Liver (tissue), 9 donors: Measurements from ENCODE around the gene PCDHB3. TPM values are rescaled to one million over a fixed set of nuclear protein-coding genes. Genes with fewer than 3 reads are reported as not detected.
A peak's percentile ranks its signal among the peaks of the same experiment; 100 is the strongest.

Source experiments
- DNase-seq: peaks from one replicate; pipeline ENCODE4 v3.0.0-alpha.2; 2017; ENCODE audit warnings: low spot score
- H3K27ac ChIP-seq, 2 donors: one replicate each; pipeline ENCODE4 v1.7.0; 2013; ENCODE audit warnings: inconsistent platforms in 2 of 2, low read length in 2 of 2, control low read depth in 1 of 2, low read depth in 1 of 2, mild to moderate bottlenecking in 1 of 2
- H3K27me3 ChIP-seq, 4 donors: one replicate each; pipeline versions ENCODE4 v1.6.1 to v1.7.0; 2013; ENCODE audit warnings: low read length in 3 of 4, inconsistent platforms in 1 of 4, mild to moderate bottlenecking in 1 of 4, moderate library complexity in 1 of 4; ENCODE audit not compliant: control insufficient read depth in 4 of 4, insufficient read depth in 4 of 4
- H3K36me3 ChIP-seq, 4 donors: one replicate each; pipeline versions ENCODE4 v1.6.1 to v1.7.0; 2013; ENCODE audit warnings: low read length in 3 of 4, mild to moderate bottlenecking in 3 of 4, low read depth in 1 of 4, moderate library complexity in 1 of 4; ENCODE audit not compliant: control insufficient read depth in 4 of 4, insufficient read depth in 3 of 4
- H3K4me1 ChIP-seq, 4 donors: one replicate each; pipeline versions ENCODE4 v1.6.1 to v1.7.0; 2013; ENCODE audit warnings: low read length in 3 of 4, mild to moderate bottlenecking in 3 of 4, moderate library complexity in 1 of 4; ENCODE audit not compliant: control insufficient read depth in 4 of 4, insufficient read depth in 4 of 4
- H3K4me3 ChIP-seq, 3 donors: one replicate each; pipeline versions ENCODE4 v1.6.1 to v1.7.0; 2013; ENCODE audit warnings: low read length in 3 of 3, control low read depth in 1 of 3, low read depth in 1 of 3, mild to moderate bottlenecking in 1 of 3
- H3K9ac ChIP-seq, 2 donors: one replicate each; pipeline ENCODE4 v1.7.0; 2013; ENCODE audit warnings: low read length in 2 of 2, mild to moderate bottlenecking in 2 of 2, moderate library complexity in 2 of 2, control low read depth in 1 of 2, low read depth in 1 of 2
- H3K9me3 ChIP-seq, 4 donors: one replicate each; pipeline versions ENCODE4 v1.6.1 to v1.7.0; 2013; ENCODE audit warnings: low read length in 3 of 4; ENCODE audit not compliant: control insufficient read depth in 4 of 4
- ATF3 ChIP-seq: IDR thresholded peaks from 2 replicates; pipeline ENCODE4 v1.6.1; 2016; ENCODE audit warnings: antibody characterized with exemption
- EGR1 ChIP-seq, 2 donors: IDR thresholded peaks; 2 replicates each; pipeline ENCODE4 v1.6.1; 2016 to 2018; ENCODE audit warnings: antibody characterized with exemption in 2 of 2, low read depth in 2 of 2
- FOXA1 ChIP-seq: IDR thresholded peaks from 2 replicates; pipeline ENCODE4 v1.6.1; 2016; ENCODE audit warnings: antibody characterized with exemption
- FOXA2 ChIP-seq: IDR thresholded peaks from 2 replicates; pipeline ENCODE4 v1.6.1; 2016; ENCODE audit warnings: antibody characterized with exemption
- GABPA ChIP-seq, 2 donors: IDR thresholded peaks in 1 of 2; conservative IDR thresholded peaks in 1 of 2; 2 replicates each; pipeline ENCODE4 v1.6.1; 2016; ENCODE audit warnings: antibody characterized with exemption in 2 of 2, mild to moderate bottlenecking in 1 of 2, moderate library complexity in 1 of 2
- HNF4A ChIP-seq, 2 donors: conservative IDR thresholded peaks; 2 replicates each; pipeline ENCODE4 v1.6.1; 2016; ENCODE audit warnings: antibody characterized with exemption in 2 of 2, mild to moderate bottlenecking in 2 of 2
- HNF4G ChIP-seq: IDR thresholded peaks from 2 replicates; pipeline ENCODE4 v1.6.1; 2016; ENCODE audit warnings: antibody characterized with exemption
- JUND ChIP-seq, 2 donors: IDR thresholded peaks; 2 replicates each; pipeline ENCODE4 v1.6.1; 2016; ENCODE audit warnings: antibody characterized with exemption in 2 of 2
- MAX ChIP-seq: IDR thresholded peaks from 2 replicates; pipeline ENCODE4 v1.6.1; 2016; ENCODE audit warnings: antibody characterized with exemption
- NR2F2 ChIP-seq: IDR thresholded peaks from 2 replicates; pipeline ENCODE4 v1.6.1; 2016; ENCODE audit warnings: antibody characterized with exemption
- RAD21 ChIP-seq, 2 donors: IDR thresholded peaks; 2 replicates each; pipeline ENCODE4 v1.6.1; 2016; ENCODE audit warnings: antibody characterized with exemption in 2 of 2, mild to moderate bottlenecking in 2 of 2
- RXRA ChIP-seq, 2 donors: IDR thresholded peaks; 2 replicates each; pipeline ENCODE4 v1.6.1; 2017 to 2018; ENCODE audit warnings: antibody characterized with exemption in 2 of 2, mild to moderate bottlenecking in 1 of 2
- SP1 ChIP-seq: IDR thresholded peaks from 2 replicates; pipeline ENCODE4 v1.6.1; 2018; ENCODE audit warnings: antibody characterized with exemption, mild to moderate bottlenecking
- TAF1 ChIP-seq: conservative IDR thresholded peaks from 2 replicates; pipeline ENCODE4 v1.6.1; 2016; ENCODE audit warnings: antibody characterized with exemption, mild to moderate bottlenecking
- YY1 ChIP-seq: IDR thresholded peaks from 2 replicates; pipeline ENCODE4 v1.6.1; 2016; ENCODE audit warnings: antibody characterized with exemption, mild to moderate bottlenecking
- WGBS: extraction: QIAGEN DNeasy Blood & Tissue Kit; methylation state at CpG from one replicate; pipeline ENCODE4 v1.1.7; 2013; 5-methylcytosine and 5-hydroxymethylcytosine counted together
- polyA plus RNA-seq, 2 donors: library from polyadenylated mRNA; stranded (reverse) in 1 of 2; unstranded in 1 of 2; fragments of 200-250 nt in 1 of 2; fragments of >200 nt in 1 of 2; fragmentation: Nextera tagmentation in 1 of 2; extraction: Ambion mirVana in 1 of 2; gene quantifications; one replicate each; pipeline versions ENCODE4 v1.2.1 to v1.2.3, GENCODE V29; 2013 to 2015
- total RNA-seq, 2 donors: library from RNA; depleted of rRNA; stranded (reverse); fragments of >200 nt; gene quantifications; one replicate each; pipeline ENCODE4 v1.2.3, GENCODE V29; 2014
- TF ChIP-seq, protein P1 (sequence below): IDR thresholded peaks from 2 replicates; pipeline ENCODE4 v1.6.1; 2016; ENCODE audit warnings: antibody characterized with exemption
- TF ChIP-seq, protein P2 (sequence below): IDR thresholded peaks from 2 replicates; pipeline ENCODE4 v1.6.1; 2016; ENCODE audit warnings: antibody characterized with exemption, mild to moderate bottlenecking
- TF ChIP-seq, protein P3 (sequence below): fragments of 150-350 bp; IDR thresholded peaks from 2 replicates; pipeline ENCODE4 v1.5.1; 2017; ENCODE audit warnings: improper control_type of control experiment, low read depth, low read length; ENCODE audit not compliant: missing input control
- donor health status: healthy.
- donor health status: healthy.
- donor health status: healthy.
- donor health status: healthy.
- donor health status: healthy.

PCDHB3 gene
- total and polyA plus RNA-seq, 4 donors, result 0.08 to 0.09 (median 0.09) TPM; not detected in 1

GRCh38 chr5:141127305-141127704, 27.0 kb downstream of the PCDHB3 start:
- Histone ChIP-seq H3K27me3 (no peaks in the 10 kb centered on the region), H3K9ac (no peak overlapping the region), H3K27ac (no peak overlapping the region), H3K4me3 (no peak overlapping the region), H3K4me1 (no peaks in the 10 kb centered on the region), H3K9me3 (peaks cover 0 to 7% (median 5%) of the 10 kb centered on the region in 4 donors), H3K36me3 (no peaks in the 10 kb centered on the region)
- 85% methylated on average over 1 of the region's 1 CpG for WGBS
- TF ChIP-seq TAF1, result no peak
- TF ChIP-seq RXRA (IDR thresholded peaks at IDR 0.05), result no peak
- DNase-seq, result no peak

DNA sequence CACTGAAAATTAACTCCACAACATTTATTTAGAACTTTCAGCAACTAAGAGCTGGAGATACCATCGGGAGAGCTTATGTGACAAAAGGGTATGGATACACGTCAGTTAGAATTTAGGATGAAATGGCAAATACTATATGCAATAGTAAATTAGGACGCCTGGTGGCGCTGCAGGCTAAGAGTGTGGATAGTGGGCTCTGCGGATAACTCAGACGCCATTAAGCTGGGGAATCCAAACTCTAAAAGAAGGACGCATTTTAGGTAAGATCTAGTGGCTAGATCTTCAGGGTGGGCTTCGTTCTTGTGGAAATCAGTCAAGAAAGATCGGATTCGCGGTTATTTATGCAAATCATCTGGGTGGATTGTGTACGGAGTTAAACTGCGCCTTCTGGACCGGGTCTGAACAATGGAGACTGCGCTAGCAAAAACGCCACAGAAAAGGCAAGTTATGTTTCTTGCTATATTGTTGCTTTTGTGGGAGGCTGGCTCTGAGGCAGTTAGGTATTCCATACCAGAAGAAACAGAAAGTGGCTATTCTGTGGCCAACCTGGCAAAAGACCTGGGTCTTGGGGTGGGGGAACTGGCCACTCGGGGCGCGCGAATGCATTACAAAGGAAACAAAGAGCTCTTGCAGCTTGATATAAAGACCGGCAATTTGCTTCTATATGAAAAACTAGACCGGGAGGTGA, 34.9 kb downstream of the PCDHB3 start, which contains the start of gene PCDHB5:
Gene PCDHB5, plus strand, starts transcription at position 177 of the 688 bp plus-strand sequence. Its CDS starts 229 bp downstream, at position 406.
- H3K36me3 ChIP-seq, result no peaks in the 10 kb centered on the region
- no peak for DNase-seq
- WGBS, result 19% methylated on average over 22 of the region's 22 CpGs
- peaks cover 0 to 7% (median 0%) of the 10 kb centered on the region in 4 donors for H3K27me3 ChIP-seq
- H3K9me3 ChIP-seq, result peaks cover 4 to 30% (median 15%) of the 10 kb centered on the region in 4 donors
- H3K4me1 ChIP-seq, result no peaks in the 10 kb centered on the region
- H3K27ac ChIP-seq, result no peak within 1 kb of the TSS
- TF ChIP-seq, protein P1, sequence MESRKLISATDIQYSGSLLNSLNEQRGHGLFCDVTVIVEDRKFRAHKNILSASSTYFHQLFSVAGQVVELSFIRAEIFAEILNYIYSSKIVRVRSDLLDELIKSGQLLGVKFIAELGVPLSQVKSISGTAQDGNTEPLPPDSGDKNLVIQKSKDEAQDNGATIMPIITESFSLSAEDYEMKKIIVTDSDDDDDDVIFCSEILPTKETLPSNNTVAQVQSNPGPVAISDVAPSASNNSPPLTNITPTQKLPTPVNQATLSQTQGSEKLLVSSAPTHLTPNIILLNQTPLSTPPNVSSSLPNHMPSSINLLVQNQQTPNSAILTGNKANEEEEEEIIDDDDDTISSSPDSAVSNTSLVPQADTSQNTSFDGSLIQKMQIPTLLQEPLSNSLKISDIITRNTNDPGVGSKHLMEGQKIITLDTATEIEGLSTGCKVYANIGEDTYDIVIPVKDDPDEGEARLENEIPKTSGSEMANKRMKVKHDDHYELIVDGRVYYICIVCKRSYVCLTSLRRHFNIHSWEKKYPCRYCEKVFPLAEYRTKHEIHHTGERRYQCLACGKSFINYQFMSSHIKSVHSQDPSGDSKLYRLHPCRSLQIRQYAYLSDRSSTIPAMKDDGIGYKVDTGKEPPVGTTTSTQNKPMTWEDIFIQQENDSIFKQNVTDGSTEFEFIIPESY, result no peak
- TF ChIP-seq FOXA1, result no peak
- TF ChIP-seq FOXA2, result no peak
- no peak for TF ChIP-seq RXRA (IDR thresholded peaks at IDR 0.05)
- no peak for TF ChIP-seq SP1
- TF ChIP-seq, protein P2, sequence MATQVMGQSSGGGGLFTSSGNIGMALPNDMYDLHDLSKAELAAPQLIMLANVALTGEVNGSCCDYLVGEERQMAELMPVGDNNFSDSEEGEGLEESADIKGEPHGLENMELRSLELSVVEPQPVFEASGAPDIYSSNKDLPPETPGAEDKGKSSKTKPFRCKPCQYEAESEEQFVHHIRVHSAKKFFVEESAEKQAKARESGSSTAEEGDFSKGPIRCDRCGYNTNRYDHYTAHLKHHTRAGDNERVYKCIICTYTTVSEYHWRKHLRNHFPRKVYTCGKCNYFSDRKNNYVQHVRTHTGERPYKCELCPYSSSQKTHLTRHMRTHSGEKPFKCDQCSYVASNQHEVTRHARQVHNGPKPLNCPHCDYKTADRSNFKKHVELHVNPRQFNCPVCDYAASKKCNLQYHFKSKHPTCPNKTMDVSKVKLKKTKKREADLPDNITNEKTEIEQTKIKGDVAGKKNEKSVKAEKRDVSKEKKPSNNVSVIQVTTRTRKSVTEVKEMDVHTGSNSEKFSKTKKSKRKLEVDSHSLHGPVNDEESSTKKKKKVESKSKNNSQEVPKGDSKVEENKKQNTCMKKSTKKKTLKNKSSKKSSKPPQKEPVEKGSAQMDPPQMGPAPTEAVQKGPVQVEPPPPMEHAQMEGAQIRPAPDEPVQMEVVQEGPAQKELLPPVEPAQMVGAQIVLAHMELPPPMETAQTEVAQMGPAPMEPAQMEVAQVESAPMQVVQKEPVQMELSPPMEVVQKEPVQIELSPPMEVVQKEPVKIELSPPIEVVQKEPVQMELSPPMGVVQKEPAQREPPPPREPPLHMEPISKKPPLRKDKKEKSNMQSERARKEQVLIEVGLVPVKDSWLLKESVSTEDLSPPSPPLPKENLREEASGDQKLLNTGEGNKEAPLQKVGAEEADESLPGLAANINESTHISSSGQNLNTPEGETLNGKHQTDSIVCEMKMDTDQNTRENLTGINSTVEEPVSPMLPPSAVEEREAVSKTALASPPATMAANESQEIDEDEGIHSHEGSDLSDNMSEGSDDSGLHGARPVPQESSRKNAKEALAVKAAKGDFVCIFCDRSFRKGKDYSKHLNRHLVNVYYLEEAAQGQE, result no peak
- TF ChIP-seq RAD21 (IDR thresholded peaks at IDR 0.05), result peak; percentile 35 to 49
- TF ChIP-seq GABPA (IDR thresholded peaks at IDR 0.05 in 1 of 2, conservative IDR thresholded peaks at IDR 0.05 in 1 of 2), result no peak
- TF ChIP-seq ATF3, result no peak
- no peak for TF ChIP-seq NR2F2
- TF ChIP-seq, protein P3, sequence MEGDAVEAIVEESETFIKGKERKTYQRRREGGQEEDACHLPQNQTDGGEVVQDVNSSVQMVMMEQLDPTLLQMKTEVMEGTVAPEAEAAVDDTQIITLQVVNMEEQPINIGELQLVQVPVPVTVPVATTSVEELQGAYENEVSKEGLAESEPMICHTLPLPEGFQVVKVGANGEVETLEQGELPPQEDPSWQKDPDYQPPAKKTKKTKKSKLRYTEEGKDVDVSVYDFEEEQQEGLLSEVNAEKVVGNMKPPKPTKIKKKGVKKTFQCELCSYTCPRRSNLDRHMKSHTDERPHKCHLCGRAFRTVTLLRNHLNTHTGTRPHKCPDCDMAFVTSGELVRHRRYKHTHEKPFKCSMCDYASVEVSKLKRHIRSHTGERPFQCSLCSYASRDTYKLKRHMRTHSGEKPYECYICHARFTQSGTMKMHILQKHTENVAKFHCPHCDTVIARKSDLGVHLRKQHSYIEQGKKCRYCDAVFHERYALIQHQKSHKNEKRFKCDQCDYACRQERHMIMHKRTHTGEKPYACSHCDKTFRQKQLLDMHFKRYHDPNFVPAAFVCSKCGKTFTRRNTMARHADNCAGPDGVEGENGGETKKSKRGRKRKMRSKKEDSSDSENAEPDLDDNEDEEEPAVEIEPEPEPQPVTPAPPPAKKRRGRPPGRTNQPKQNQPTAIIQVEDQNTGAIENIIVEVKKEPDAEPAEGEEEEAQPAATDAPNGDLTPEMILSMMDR, result peak; percentile 19
- TF ChIP-seq YY1, result peak; percentile 59
- TF ChIP-seq HNF4G, result no peak
- TF ChIP-seq JUND (IDR thresholded peaks at IDR 0.05), result no peak
- no peak for TF ChIP-seq HNF4A (conservative IDR thresholded peaks at IDR 0.05)
- no peak for TF ChIP-seq MAX
- no peak for TF ChIP-seq TAF1
- TF ChIP-seq EGR1 (IDR thresholded peaks at IDR 0.05; ENCODE audit: low read depth in 2 of 2), result no peak
- H3K9ac ChIP-seq, result no peak within 1 kb of the TSS
- H3K4me3 ChIP-seq, result peak within 1 kb of the TSS; percentile 28 to 80 (median 41)
